ENCODE results near the gene MROH8. TPM values are rescaled to one million over a fixed set of nuclear protein-coding genes. Genes with fewer than 3 reads are reported as not detected.
"Not testable (repeated sequence)": the region's sequence is repeated elsewhere in the genome, so short reads cannot be mapped to it uniquely, and the experiment has no call there.

The MROH8 gene
- polyA plus RNA-seq, 2 donors: 0.69 to 1.3 TPM

DNA sequence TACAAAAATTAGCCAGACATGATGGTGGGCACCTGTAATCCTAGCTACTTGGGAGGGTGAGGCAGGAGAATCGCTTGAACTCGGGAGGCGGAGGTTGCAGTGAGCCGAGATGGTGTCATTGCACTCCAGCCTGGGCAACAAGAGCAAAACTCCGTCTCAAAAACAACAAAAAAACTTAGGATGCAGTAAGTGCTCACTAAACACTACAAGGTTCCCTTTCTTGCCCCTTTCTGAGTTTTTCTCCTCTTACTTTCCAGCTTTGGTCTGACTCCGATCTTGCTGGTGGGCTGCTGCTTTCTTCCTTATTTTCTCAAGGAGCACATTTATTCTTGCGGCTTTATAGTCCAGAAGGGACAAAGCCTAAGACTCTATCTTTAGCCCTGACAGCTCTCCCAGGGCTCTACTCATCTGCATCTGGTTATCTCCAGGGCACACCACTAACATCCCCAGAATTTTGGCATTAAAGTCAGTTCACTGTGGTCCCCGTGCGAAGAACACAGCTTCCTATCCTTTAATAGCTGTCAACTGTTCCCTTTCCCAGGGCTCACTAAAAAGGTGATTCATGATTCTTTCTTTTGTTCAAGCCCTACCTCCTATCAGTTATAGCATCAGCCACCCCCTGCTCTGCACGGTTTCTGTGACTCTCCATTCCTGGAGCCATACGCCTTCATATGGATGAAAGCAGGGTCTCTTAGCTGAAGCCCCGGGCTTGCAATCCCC lies 17.4 kb downstream of the MROH8 start:
- Histone ChIP-seq H3K27ac (ENCODE audit: low read depth in 2 of 2, low read length in 1 of 2) (no peak overlapping the region), H3K4me1 (ENCODE audit: control insufficient read depth in 2 of 2, insufficient read depth in 2 of 2, low read length in 1 of 2) (no peaks in the 10 kb centered on the region), H3K9me3 (ENCODE audit: control insufficient read depth in 2 of 2, insufficient read depth in 1 of 2, low read depth in 1 of 2, low read length in 1 of 2) (no peaks in the 10 kb centered on the region), H3K27me3 (ENCODE audit: control insufficient read depth in 1 of 2, insufficient read depth in 2 of 2, low read length in 2 of 2) (no peaks in the 10 kb centered on the region), H3K4me3 (ENCODE audit: low read depth in 1 of 2, low read length in 2 of 2) (no peak overlapping the region), H3K36me3 (ENCODE audit: control insufficient read depth in 2 of 2, insufficient read depth in 2 of 2, low read length in 1 of 2) (no peaks in the 10 kb centered on the region)
- 83% methylated on average over 12 of the region's 12 CpGs for WGBS, 2 donors

DNA sequence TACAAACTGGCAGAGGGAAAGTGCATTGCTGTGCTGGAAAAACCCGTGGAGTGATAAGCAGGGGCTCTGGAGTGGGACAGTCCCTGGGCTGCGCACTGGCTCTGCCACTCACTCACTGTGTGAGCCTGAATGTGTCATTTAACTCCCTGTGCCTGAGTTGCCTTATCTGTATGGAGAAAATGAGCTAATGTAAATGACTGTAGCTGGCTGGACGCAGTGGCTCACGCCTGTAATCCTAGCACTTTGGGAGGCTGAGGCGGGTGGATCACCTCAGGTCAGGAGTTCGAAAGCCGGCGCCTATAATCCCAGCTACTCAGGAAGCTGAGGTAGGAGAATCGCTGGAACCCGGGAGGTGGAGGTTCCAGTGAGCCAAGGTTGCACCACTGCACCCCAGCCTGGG lies 18.7 kb downstream of the MROH8 start:
- no peak overlapping the region for H3K27ac ChIP-seq (ENCODE audit: low read depth in 2 of 2, low read length in 1 of 2)
- no peaks in the 10 kb centered on the region for H3K27me3 ChIP-seq (ENCODE audit: control insufficient read depth in 1 of 2, insufficient read depth in 2 of 2, low read length in 2 of 2)
- no peak overlapping the region for H3K4me3 ChIP-seq (ENCODE audit: low read depth in 1 of 2, low read length in 2 of 2)
- H3K36me3 ChIP-seq (ENCODE audit: control insufficient read depth in 2 of 2, insufficient read depth in 2 of 2, low read length in 1 of 2): no peaks in the 10 kb centered on the region
- whole genome bisulfite sequencing, 2 donors: 90 to 93% methylated on average over 10 of the region's 10 CpGs
- H3K9me3 ChIP-seq (ENCODE audit: control insufficient read depth in 2 of 2, insufficient read depth in 1 of 2, low read depth in 1 of 2, low read length in 1 of 2): no peaks in the 10 kb centered on the region
- H3K4me1 ChIP-seq (ENCODE audit: control insufficient read depth in 2 of 2, insufficient read depth in 2 of 2, low read length in 1 of 2): no peaks in the 10 kb centered on the region

DNA sequence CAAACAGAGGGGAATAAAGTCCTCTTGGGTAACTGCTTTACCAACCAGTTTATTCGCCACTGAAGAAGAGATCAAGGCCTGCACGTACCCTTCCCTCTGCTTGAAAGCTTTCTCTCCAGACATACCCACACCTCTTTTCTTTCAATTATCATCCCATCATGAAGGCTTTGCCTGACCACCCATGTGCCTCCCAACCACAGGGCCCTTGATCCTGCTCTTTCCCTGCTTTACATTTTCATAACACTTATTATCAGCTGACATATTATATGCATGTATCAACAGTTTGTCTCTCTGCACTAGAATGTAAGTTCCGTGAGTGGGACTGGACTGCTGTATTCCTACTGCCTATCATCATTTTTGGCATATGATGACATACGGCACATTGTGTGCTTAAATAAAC lies 21.1 kb downstream of the MROH8 start:
- Histone ChIP-seq H3K9me3 (ENCODE audit: control insufficient read depth in 2 of 2, insufficient read depth in 1 of 2, low read depth in 1 of 2, low read length in 1 of 2) (no peaks in the 10 kb centered on the region), H3K27ac (ENCODE audit: low read depth in 2 of 2, low read length in 1 of 2) (no peak overlapping the region), H3K4me1 (ENCODE audit: control insufficient read depth in 2 of 2, insufficient read depth in 2 of 2, low read length in 1 of 2) (no peaks in the 10 kb centered on the region), H3K36me3 (ENCODE audit: control insufficient read depth in 2 of 2, insufficient read depth in 2 of 2, low read length in 1 of 2) (no peaks in the 10 kb centered on the region), H3K4me3 (ENCODE audit: low read depth in 1 of 2, low read length in 2 of 2) (no peak overlapping the region), H3K27me3 (ENCODE audit: control insufficient read depth in 1 of 2, insufficient read depth in 2 of 2, low read length in 2 of 2) (no peaks in the 10 kb centered on the region)
- 95 to 97% methylated on average over 4 of the region's 4 CpGs for WGBS, 2 donors

DNA sequence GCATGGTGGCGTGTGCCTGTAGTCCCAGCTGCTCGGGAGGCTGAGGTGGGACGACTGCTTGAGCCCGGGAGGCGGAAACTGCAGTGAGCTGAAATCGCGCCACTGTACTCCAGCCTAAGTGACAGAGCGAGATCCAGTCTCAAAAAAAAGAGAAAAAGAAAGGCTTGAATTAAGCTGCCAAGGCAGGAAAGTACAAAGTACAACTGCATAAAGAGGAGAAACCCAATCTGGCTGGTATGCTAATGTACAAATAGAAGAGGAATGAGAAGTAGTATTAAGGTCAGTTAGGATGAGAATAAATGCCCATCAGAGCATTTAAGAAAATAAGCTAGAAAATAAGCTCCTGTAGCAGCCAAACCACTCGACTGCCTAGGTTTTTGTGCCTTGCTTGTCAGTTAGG lies 23.4 kb downstream of the MROH8 start:
- Histone ChIP-seq H3K36me3 (ENCODE audit: control insufficient read depth in 2 of 2, insufficient read depth in 2 of 2, low read length in 1 of 2) (no peaks in the 10 kb centered on the region), H3K4me3 (ENCODE audit: low read depth in 1 of 2, low read length in 2 of 2) (no peak overlapping the region), H3K4me1 (ENCODE audit: control insufficient read depth in 2 of 2, insufficient read depth in 2 of 2, low read length in 1 of 2) (no peaks in the 10 kb centered on the region), H3K27ac (ENCODE audit: low read depth in 2 of 2, low read length in 1 of 2) (no peak overlapping the region), H3K9me3 (ENCODE audit: control insufficient read depth in 2 of 2, insufficient read depth in 1 of 2, low read depth in 1 of 2, low read length in 1 of 2) (no peaks in the 10 kb centered on the region), H3K27me3 (ENCODE audit: control insufficient read depth in 1 of 2, insufficient read depth in 2 of 2, low read length in 2 of 2) (no peaks in the 10 kb centered on the region)
- 94% methylated on average over 9 of the region's 9 CpGs for WGBS, 2 donors

DNA sequence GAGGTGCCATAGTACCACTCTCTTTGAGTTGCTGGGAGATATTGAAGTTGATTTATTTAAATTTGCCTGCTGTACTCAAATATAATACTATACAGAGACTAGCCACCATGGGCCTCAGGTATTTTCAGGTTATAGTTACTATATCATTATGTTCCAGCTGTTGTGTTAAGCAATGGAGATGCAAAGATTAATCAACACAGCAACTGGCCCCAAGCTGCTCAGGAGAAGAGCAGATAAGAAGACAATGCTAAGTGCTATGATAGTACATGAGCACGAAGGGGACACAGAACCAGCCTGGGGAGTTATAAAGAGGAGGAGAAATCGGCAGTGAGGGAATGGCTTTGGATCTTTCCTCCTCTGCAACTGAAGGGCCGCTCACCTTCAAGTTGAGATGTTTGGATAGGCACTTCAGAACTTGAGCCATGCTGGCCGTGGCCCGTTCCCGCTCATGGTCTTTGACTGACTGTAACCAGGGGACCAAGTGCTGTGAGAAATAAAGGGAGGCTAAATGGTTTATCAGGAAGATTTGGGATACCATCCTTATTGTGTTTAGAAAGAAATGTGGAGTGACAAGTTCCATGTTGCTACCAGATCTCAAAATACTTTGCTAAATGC lies 24.6 kb downstream of the MROH8 start:
- WGBS, 2 donors: 92 to 96% methylated on average over 6 of the region's 6 CpGs
- no peaks in the 10 kb centered on the region for H3K36me3 ChIP-seq (ENCODE audit: control insufficient read depth in 2 of 2, insufficient read depth in 2 of 2, low read length in 1 of 2)
- H3K9me3 ChIP-seq (ENCODE audit: control insufficient read depth in 2 of 2, insufficient read depth in 1 of 2, low read depth in 1 of 2, low read length in 1 of 2): no peaks in the 10 kb centered on the region
- H3K4me1 ChIP-seq (ENCODE audit: control insufficient read depth in 2 of 2, insufficient read depth in 2 of 2, low read length in 1 of 2): no peaks in the 10 kb centered on the region
- H3K4me3 ChIP-seq (ENCODE audit: low read depth in 1 of 2, low read length in 2 of 2): no peak overlapping the region
- no peak overlapping the region for H3K27ac ChIP-seq (ENCODE audit: low read depth in 2 of 2, low read length in 1 of 2)
- H3K27me3 ChIP-seq (ENCODE audit: control insufficient read depth in 1 of 2, insufficient read depth in 2 of 2, low read length in 2 of 2): no peaks in the 10 kb centered on the region

DNA sequence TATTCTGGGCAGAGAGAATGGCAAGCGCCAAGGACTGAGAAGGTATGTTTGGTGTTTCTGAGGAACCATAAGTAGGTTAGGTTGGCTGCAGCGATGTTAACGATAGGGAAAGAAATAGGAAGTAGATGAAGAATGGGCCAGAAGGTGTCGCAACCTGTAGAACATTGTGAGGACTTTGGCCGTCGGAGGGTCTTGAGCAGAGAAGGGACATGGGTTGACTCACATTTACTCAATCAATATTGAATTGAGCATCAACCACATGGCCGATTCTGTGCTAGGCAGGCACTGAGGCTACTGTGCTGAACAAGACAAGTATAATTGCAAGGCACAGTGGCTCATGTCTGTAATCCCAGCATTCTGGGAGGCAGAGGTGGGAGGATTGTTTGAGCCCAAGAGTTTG lies 27.1 kb downstream of the MROH8 start:
- Histone ChIP-seq H3K27ac (ENCODE audit: low read depth in 2 of 2, low read length in 1 of 2) (no peak overlapping the region), H3K36me3 (ENCODE audit: control insufficient read depth in 2 of 2, insufficient read depth in 2 of 2, low read length in 1 of 2) (no peaks in the 10 kb centered on the region), H3K4me1 (ENCODE audit: control insufficient read depth in 2 of 2, insufficient read depth in 2 of 2, low read length in 1 of 2) (no peaks in the 10 kb centered on the region), H3K9me3 (ENCODE audit: control insufficient read depth in 2 of 2, insufficient read depth in 1 of 2, low read depth in 1 of 2, low read length in 1 of 2) (no peaks in the 10 kb centered on the region), H3K4me3 (ENCODE audit: low read depth in 1 of 2, low read length in 2 of 2) (no peak overlapping the region), H3K27me3 (ENCODE audit: control insufficient read depth in 1 of 2, insufficient read depth in 2 of 2, low read length in 2 of 2) (no peaks in the 10 kb centered on the region)
- 93 to 96% methylated on average over 7 of the region's 7 CpGs for WGBS, 2 donors

DNA sequence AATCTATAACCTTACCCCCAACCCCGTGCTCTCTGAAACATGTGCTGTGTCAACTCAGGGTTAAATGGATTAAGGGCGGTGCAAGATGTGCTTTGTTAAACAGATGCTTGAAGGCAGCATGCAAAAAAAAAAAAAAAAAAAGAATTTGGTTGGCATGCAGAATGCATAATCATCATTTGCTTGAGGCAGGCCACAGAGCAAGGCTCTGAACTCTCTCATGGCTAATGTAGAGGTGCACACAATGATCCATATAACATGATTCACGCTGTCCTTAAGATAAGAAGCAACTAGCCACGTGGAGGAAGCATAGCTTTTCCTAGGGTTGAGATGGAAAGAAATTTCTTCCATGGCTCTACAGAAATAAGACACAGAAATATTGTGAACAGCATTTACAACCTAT lies 27.8 kb downstream of the MROH8 start:
- H3K27ac ChIP-seq (ENCODE audit: low read depth in 2 of 2, low read length in 1 of 2): no peak overlapping the region
- no peaks in the 10 kb centered on the region for H3K9me3 ChIP-seq (ENCODE audit: control insufficient read depth in 2 of 2, insufficient read depth in 1 of 2, low read depth in 1 of 2, low read length in 1 of 2)
- 82 to 86% methylated on average over 3 of the region's 4 CpGs for WGBS, 2 donors

DNA sequence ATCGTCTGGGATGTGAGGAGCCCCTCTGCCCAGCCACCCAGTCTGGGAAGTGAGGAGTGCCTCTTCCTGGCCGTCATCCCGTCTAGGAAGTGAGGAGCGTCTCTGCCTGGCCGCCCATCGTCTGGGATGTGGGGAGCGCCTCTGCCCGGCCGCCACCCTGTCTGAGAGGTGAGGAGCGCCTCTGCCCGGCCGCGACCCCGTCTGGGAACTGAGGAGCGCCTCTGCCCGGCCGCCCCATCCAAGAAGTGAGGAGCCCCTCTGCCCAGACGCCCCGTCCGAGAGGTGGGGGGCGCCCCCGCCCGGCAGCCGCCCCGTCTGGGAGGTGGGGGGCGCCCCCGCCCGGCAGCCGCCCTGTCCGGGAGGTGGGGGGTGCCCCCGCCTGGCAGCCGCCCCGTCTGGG lies 28.5 kb downstream of the MROH8 start:
- not testable (repeated sequence) for H3K36me3 ChIP-seq (ENCODE audit: control insufficient read depth in 2 of 2, insufficient read depth in 2 of 2, low read length in 1 of 2); H3K4me3 ChIP-seq (ENCODE audit: low read depth in 1 of 2, low read length in 2 of 2); H3K4me1 ChIP-seq (ENCODE audit: control insufficient read depth in 2 of 2, insufficient read depth in 2 of 2, low read length in 1 of 2); H3K27ac ChIP-seq (ENCODE audit: low read depth in 2 of 2, low read length in 1 of 2); H3K27me3 ChIP-seq (ENCODE audit: control insufficient read depth in 1 of 2, insufficient read depth in 2 of 2, low read length in 2 of 2); H3K9me3 ChIP-seq (ENCODE audit: control insufficient read depth in 2 of 2, insufficient read depth in 1 of 2, low read depth in 1 of 2, low read length in 1 of 2)
- WGBS, 2 donors: 95 to 96% methylated on average over 16 to 33 of the region's 33 CpGs

More for the DNA sequence above, 27.8 kb downstream of the MROH8 start:
- Histone ChIP-seq H3K4me1 (ENCODE audit: control insufficient read depth in 2 of 2, insufficient read depth in 2 of 2, low read length in 1 of 2) (no peaks in the 10 kb centered on the region), H3K36me3 (ENCODE audit: control insufficient read depth in 2 of 2, insufficient read depth in 2 of 2, low read length in 1 of 2) (no peaks in the 10 kb centered on the region), H3K4me3 (ENCODE audit: low read depth in 1 of 2, low read length in 2 of 2) (no peak overlapping the region), H3K27me3 (ENCODE audit: control insufficient read depth in 1 of 2, insufficient read depth in 2 of 2, low read length in 2 of 2) (no peaks in the 10 kb centered on the region)

DNA sequence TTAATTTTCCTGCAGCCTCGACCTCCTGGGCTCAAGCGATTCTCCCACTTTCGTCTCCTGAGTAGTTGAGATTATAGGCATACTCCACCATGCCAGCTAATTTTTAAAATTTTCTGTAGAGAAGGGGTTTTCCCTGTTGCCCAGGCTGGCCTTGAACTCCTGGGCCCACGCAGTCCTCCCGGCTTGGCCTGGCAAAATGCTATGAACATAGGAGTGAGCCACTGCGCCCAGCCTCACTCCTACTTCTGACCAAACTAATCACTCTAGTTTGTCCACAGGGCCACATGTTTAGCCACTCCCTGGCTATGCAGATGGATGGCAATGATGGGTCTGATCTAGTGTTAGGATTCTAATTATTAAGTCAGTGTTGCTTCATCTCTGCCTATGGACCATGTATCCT lies 32.1 kb downstream of the MROH8 start:
- 96 to 97% methylated on average over 6 of the region's 6 CpGs for WGBS, 2 donors
- no peaks in the 10 kb centered on the region for H3K27me3 ChIP-seq (ENCODE audit: control insufficient read depth in 1 of 2, insufficient read depth in 2 of 2, low read length in 2 of 2)

DNA sequence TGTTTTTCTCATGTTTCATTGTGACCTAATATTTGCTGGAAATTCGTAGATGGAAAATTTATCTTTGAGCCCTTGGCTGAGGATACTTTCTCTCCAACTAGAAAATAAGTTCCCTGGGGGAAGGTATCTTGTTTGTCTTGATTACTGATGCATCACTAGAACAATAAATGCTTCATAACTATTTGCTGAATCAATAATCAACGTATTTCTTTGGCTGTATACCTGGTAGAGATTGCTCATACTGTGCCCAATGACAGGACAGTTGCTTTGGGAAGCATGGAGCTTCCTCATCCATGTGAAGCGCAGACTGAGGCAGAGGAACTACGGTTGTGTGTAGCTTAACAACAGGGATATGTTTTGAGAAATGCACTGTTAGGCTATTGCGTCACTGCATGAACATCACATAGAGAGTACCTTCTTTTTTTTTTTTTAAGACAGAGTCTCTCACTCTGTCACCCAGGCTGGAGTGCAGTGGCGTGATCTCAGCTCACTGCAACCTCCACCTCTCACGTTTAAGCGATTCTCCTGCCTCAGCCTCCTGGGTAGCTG lies 34.4 kb downstream of the MROH8 start:
- no peak overlapping the region for H3K4me3 ChIP-seq (ENCODE audit: low read depth in 1 of 2, low read length in 2 of 2)
- no peaks in the 10 kb centered on the region for H3K9me3 ChIP-seq (ENCODE audit: control insufficient read depth in 2 of 2, insufficient read depth in 1 of 2, low read depth in 1 of 2, low read length in 1 of 2)
- no peak overlapping the region for H3K27ac ChIP-seq (ENCODE audit: low read depth in 2 of 2, low read length in 1 of 2)
- no peaks in the 10 kb centered on the region for H3K27me3 ChIP-seq (ENCODE audit: control insufficient read depth in 1 of 2, insufficient read depth in 2 of 2, low read length in 2 of 2)
- no peaks in the 10 kb centered on the region for H3K36me3 ChIP-seq (ENCODE audit: control insufficient read depth in 2 of 2, insufficient read depth in 2 of 2, low read length in 1 of 2)
- WGBS, 2 donors: 89 to 93% methylated on average over 8 of the region's 8 CpGs
- no peaks in the 10 kb centered on the region for H3K4me1 ChIP-seq (ENCODE audit: control insufficient read depth in 2 of 2, insufficient read depth in 2 of 2, low read length in 1 of 2)

More for the DNA sequence above, 32.1 kb downstream of the MROH8 start:
- Histone ChIP-seq H3K27ac (ENCODE audit: low read depth in 2 of 2, low read length in 1 of 2) (no peak overlapping the region), H3K36me3 (ENCODE audit: control insufficient read depth in 2 of 2, insufficient read depth in 2 of 2, low read length in 1 of 2) (no peaks in the 10 kb centered on the region), H3K4me3 (ENCODE audit: low read depth in 1 of 2, low read length in 2 of 2) (no peak overlapping the region), H3K9me3 (ENCODE audit: control insufficient read depth in 2 of 2, insufficient read depth in 1 of 2, low read depth in 1 of 2, low read length in 1 of 2) (no peaks in the 10 kb centered on the region), H3K4me1 (ENCODE audit: control insufficient read depth in 2 of 2, insufficient read depth in 2 of 2, low read length in 1 of 2) (no peaks in the 10 kb centered on the region)

Data from esophagus (tissue), 2 donors.